HepG2 (cell line): Measurements from ENCODE around the gene FURIN. TPM values are rescaled to one million over a fixed set of nuclear protein-coding genes. Genes with fewer than 3 reads are reported as not detected.

Source experiments
- ARID4A ChIP-seq: sonication (generic); formaldehyde crosslinking; IDR thresholded peaks from 2 replicates; pipeline ENCODE4 v1.5.0; 2020; ENCODE audit warnings: mild to moderate bottlenecking, missing genetic modification reagents, borderline replicate concordance
- CTCF ChIP-seq: sonication (generic); formaldehyde crosslinking; IDR thresholded peaks from 2 replicates; pipeline ENCODE4 v1.5.0; 2020; ENCODE audit warnings: mild to moderate bottlenecking, missing genetic modification reagents, moderate library complexity
- EED ChIP-seq: sonication (generic); formaldehyde crosslinking; IDR thresholded peaks from 2 replicates; pipeline ENCODE4 v1.5.0; 2020; ENCODE audit warnings: mild to moderate bottlenecking, missing genetic modification reagents
- GABPA ChIP-seq, 2 experiments: IDR thresholded peaks; 2 replicates each; pipeline ENCODE4 v1.6.1; 2011 to 2016; ENCODE audit warnings: low read depth in 2 of 2, low read length in 1 of 2, missing biosample characterization in 1 of 2, missing genetic modification characterization in 1 of 2
- MATR3 ChIP-seq: sonication (generic); formaldehyde crosslinking; IDR thresholded peaks from 2 replicates; pipeline ENCODE4 v1.4.0; 2020; ENCODE audit warnings: missing genetic modification reagents
- NFIB ChIP-seq: sonication (generic); formaldehyde crosslinking; IDR thresholded peaks from 2 replicates; pipeline ENCODE4 v1.9.0; 2021; ENCODE audit warnings: missing genetic modification reagents, mild to moderate bottlenecking, borderline replicate concordance
- NPAS2 ChIP-seq: sonication (generic); formaldehyde crosslinking; IDR thresholded peaks from 2 replicates; pipeline ENCODE4 v1.8.0; 2022; ENCODE audit warnings: mild to moderate bottlenecking, missing genetic modification reagents, borderline replicate concordance
- PHB2 ChIP-seq: fragments of 450-650 bp; IDR thresholded peaks from 2 replicates; pipeline ENCODE4 v1.6.1; 2018; ENCODE audit not compliant: partially characterized antibody
- RAD21 ChIP-seq: fragments of 450-650 bp; formaldehyde crosslinking; IDR thresholded peaks from 2 replicates; pipeline ENCODE4 v1.5.0; 2020; ENCODE audit warnings: mild to moderate bottlenecking
- XRCC5 ChIP-seq: fragments of 200-400 bp; formaldehyde crosslinking; optimal IDR thresholded peaks from 2 replicates; pipeline ENCODE3; 2017; ENCODE audit warnings: mild to moderate bottlenecking, low read length
- ZBTB1 ChIP-seq: sonication (generic); formaldehyde crosslinking; IDR thresholded peaks from 2 replicates; pipeline ENCODE4 v1.4.0; 2020; ENCODE audit warnings: missing genetic modification reagents, borderline replicate concordance
- ZFX ChIP-seq: sonication (generic); formaldehyde crosslinking; IDR thresholded peaks from 2 replicates; pipeline ENCODE4 v1.4.0; 2020; ENCODE audit warnings: mild to moderate bottlenecking, low read depth, missing genetic modification reagents, moderate library complexity
- ZNF263 ChIP-seq: sonication (generic); formaldehyde crosslinking; IDR thresholded peaks from 2 replicates; pipeline ENCODE4 v1.4.0; 2020; ENCODE audit warnings: missing genetic modification reagents
- ZNF331 ChIP-seq: sonication (generic); formaldehyde crosslinking; IDR thresholded peaks from 2 replicates; pipeline ENCODE4 v1.4.0; 2020; ENCODE audit warnings: missing genetic modification reagents
- ZNF441 ChIP-seq: sonication (generic); formaldehyde crosslinking; IDR thresholded peaks from 2 replicates; pipeline ENCODE4 v1.7.0; 2021; ENCODE audit warnings: missing genetic modification reagents, borderline replicate concordance
- ZNF552 ChIP-seq: sonication (generic); formaldehyde crosslinking; IDR thresholded peaks from 2 replicates; pipeline ENCODE4 v1.9.0; 2022; ENCODE audit warnings: missing genetic modification reagents, mild to moderate bottlenecking, borderline replicate concordance
- ZNF605 ChIP-seq: sonication (generic); formaldehyde crosslinking; IDR thresholded peaks from 2 replicates; pipeline ENCODE4 v1.8.0; 2022; ENCODE audit warnings: mild to moderate bottlenecking, missing genetic modification reagents
- ZNF766 ChIP-seq: sonication (generic); formaldehyde crosslinking; IDR thresholded peaks from 2 replicates; pipeline ENCODE4 v1.5.0; 2020; ENCODE audit warnings: missing genetic modification reagents, borderline replicate concordance
- ZNF776 ChIP-seq: sonication (generic); formaldehyde crosslinking; IDR thresholded peaks from 2 replicates; pipeline ENCODE4 v1.4.0; 2020; ENCODE audit warnings: mild to moderate bottlenecking, missing genetic modification reagents
- ZNF800 ChIP-seq: sonication (generic); formaldehyde crosslinking; IDR thresholded peaks from 2 replicates; pipeline ENCODE4 v1.4.0; 2020; ENCODE audit warnings: missing genetic modification reagents
- polyA plus RNA-seq, 8 experiments: library from polyadenylated mRNA; depleted of rRNA in 3 of 8; stranded (reverse) in 7 of 8; unstranded in 1 of 8; fragments of >200 nt; fragmentation: Illumina TruSeq in 4 of 8; extraction: Trizol in 4 of 8; gene quantifications; 2 replicates each; pipeline versions ENCODE4 v1.2.1 to v1.2.3, GENCODE V29; 2011 to 2016; ENCODE audit warnings: low read depth in 4 of 8, missing spikeins in 1 of 8, mixed read lengths in 1 of 8; ENCODE audit not compliant: insufficient read depth in 1 of 8
- total RNA-seq, 5 experiments: library from RNA; depleted of rRNA; stranded (reverse); fragments of >200 nt; fragmentation: Illumina TruSeq; extraction: Trizol; gene quantifications; 2 replicates each; pipeline ENCODE4 v1.2.3, GENCODE V29; 2016; ENCODE audit warnings: low read depth in 1 of 5

FURIN gene
- total and polyA plus RNA-seq, 2 of the 13 experiments (the other 11 are each of a cell fraction or from before 2014, with no cell fraction given), result 15.2 to 17.4 TPM

- TF ChIP-seq ARID4A (CRISPR knock-in tag) (peak; percentile 5; the same call in 1 of the 2 replicates), ZNF331 (no peak), EED (no peak), PHB2 (no peak), NPAS2 (CRISPR knock-in tag) (no peak), RAD21 (CRISPR knock-in tag) (no peak), GABPA (IDR thresholded peaks at IDR 0.05; ENCODE audit: low read depth, low read length) (no peak), GABPA (CRISPR knock-in tag; IDR thresholded peaks at IDR 0.05; ENCODE audit: low read depth) (no peak), MATR3 (no peak), CTCF (CRISPR knock-in tag) (peak; percentile 24), ZNF441 (CRISPR knock-in tag) (0 out of 2 replicates have a peak, but pooled peaks have one; percentile 9), ZNF263 (CRISPR knock-in tag) (no peak), NFIB (CRISPR knock-in tag) (no peak), ZNF776 (CRISPR knock-in tag) (no peak), ZNF800 (CRISPR knock-in tag) (peak; percentile 72; the same call in 1 of the 2 replicates), ZFX (CRISPR knock-in tag) (no peak), ZNF766 (no peak), ZBTB1 (CRISPR knock-in tag) (no peak), ZNF605 (CRISPR knock-in tag) (no peak), XRCC5 (peak; percentile 56), ZNF552 (CRISPR knock-in tag) (no peak)
Measured at GRCh38 chr15:90903733-90904536, 35.5 kb downstream of the FURIN start (continued).
